HCT116 (cell line): ENCODE results near the gene SGK2.

Experiments used
- CTCF ChIP-seq, 3 experiments: fragments of 200-600 bp in 1 of 3; sonication (generic) in 1 of 3; IDR thresholded peaks in 2 of 3; conservative IDR thresholded peaks in 1 of 3; 2 replicates each; pipeline ENCODE4 v1.5.1; 2012 to 2017; ENCODE audit warnings: low read depth in 2 of 3, low read length in 2 of 3, antibody characterized with exemption in 1 of 3, borderline replicate concordance in 1 of 3, control low read depth in 1 of 3, mild to moderate bottlenecking in 1 of 3, mixed read lengths in 1 of 3, mixed run types in 1 of 3, moderate library complexity in 1 of 3; ENCODE audit not compliant: insufficient read depth in 1 of 3
- EZH2phosphoT487 ChIP-seq: fragments of 200-600 bp; IDR thresholded peaks from 2 replicates; pipeline ENCODE4 v1.6.1; 2018; ENCODE audit warnings: antibody characterized with exemption, borderline replicate concordance
- FOSL1 ChIP-seq: IDR thresholded peaks from 2 replicates; pipeline ENCODE4 v1.6.1; 2012; ENCODE audit warnings: low read depth
- TCF7L2 ChIP-seq: IDR thresholded peaks from 2 replicates; pipeline ENCODE4 v1.7.0; 2011; ENCODE audit warnings: borderline replicate concordance, inconsistent platforms; ENCODE audit not compliant: insufficient read depth, insufficient read length; ENCODE audit errors: extremely low read depth

- no peak for TF ChIP-seq CTCF (IDR thresholded peaks at IDR 0.05 in 2 of 3, conservative IDR thresholded peaks at IDR 0.05 in 1 of 3; ENCODE audit: borderline replicate concordance in 1 of 3, insufficient read depth in 1 of 3, low read depth in 2 of 3, low read length in 2 of 3)
- TF ChIP-seq TCF7L2: no peak
- no peak for TF ChIP-seq EZH2phosphoT487
- TF ChIP-seq FOSL1: no peak
Measured at GRCh38 chr20:43554369-43554768, 4.5 kb upstream of the SGK2 start.
